ENCODE measurements around the gene CASKIN2.
"Not testable (repeated sequence)": the region's sequence is repeated elsewhere in the genome, so short reads cannot be mapped to it uniquely, and the experiment has no call there.

The CASKIN2 gene

DNA sequence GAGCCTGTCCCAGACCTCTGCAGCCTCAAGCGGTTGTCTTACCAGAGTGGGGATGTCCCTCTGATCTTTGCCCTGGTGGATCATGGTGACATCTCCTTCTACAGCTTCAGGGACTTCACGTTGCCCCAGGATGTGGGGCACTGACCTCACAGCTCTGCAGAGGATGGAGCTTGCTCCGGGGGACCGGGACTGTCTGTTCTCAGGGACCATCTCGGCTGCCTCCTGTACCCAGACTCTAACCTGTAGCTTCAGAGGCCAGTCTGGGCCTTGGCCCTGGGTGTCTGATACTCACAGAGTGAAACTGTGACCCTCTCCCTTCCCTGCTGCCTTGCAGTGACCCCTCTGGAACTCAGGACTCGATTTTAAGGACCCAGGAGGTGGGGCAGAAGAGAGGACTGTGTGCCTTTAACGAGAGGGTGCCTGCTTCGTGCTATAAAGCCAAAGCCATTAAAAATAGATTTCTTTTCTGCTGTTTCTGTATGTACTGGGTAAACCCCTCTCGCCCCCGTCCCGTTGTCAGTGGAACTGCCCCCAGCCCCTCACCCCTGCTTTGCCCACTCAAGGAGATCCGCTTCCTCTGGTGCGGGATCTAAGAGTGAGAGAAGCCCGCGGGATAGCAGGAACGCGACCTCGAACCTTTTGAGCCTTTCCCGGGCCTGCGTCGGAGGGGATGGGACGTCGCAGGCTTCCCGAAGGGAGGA is 9.1 kb upstream of the CASKIN2 start:
- DNase-seq (ENCODE audit: extremely low read depth in 1 of 2, low read depth in 1 of 2), result no peak

DNA sequence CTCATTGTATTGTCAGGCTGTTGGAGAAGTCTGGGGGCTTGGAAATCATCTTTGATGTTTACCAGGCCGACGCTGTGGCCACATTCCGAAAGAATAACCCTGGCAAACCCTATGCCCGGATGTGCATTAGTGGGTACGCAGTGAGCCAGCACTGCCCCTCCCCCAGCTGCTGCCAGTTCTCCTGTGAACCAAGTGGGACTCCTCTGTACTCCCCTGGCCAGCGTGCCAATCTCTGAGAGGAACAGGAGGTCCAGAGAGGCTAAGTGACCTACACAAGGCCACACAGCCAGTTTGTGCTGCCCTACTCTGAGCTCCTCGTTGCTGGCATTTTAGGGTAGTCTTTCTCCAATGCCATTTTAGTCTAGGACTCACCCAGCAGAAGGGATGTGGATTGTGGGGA is 8.3 kb upstream of the CASKIN2 start:
- no peak for DNase-seq (ENCODE audit: extremely low read depth in 1 of 2, low read depth in 1 of 2)

DNA sequence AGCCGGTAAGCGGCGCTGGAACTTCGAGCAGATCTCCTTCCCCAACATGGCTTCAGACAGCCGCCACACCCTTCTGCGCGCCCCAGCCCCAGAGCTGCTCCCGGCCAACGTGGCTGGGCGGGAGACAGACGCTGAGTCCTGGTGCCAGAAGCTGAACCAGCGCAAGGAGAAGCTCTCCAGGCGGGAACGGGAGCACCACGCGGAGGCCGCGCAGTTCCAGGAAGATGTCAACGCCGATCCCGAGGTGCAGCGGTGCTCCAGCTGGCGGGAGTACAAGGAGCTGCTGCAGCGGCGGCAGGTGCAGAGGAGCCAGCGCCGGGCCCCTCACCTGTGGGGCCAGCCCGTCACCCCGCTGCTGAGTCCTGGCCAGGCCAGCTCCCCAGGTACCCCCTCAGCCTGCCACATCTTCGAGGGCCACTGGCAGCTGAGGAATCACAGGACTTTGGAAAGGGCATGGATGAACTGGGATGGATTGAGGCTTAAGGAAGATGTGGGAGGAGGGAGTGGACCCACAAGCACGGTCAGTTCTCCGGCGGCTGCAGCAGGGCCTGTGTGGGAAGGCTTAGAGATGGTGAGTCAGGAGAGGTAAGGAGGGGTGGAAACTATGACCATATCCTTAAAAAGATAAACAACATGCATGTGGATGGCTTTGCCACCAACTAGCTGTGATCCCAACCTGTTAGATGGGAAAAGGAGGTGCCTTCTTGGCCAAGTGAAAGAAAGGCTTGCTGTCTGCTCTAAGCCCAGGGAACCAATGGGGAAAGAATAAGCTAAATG is 6.8 kb upstream of the CASKIN2 start:
- no peak for DNase-seq (ENCODE audit: extremely low read depth in 1 of 2, low read depth in 1 of 2)

DNA sequence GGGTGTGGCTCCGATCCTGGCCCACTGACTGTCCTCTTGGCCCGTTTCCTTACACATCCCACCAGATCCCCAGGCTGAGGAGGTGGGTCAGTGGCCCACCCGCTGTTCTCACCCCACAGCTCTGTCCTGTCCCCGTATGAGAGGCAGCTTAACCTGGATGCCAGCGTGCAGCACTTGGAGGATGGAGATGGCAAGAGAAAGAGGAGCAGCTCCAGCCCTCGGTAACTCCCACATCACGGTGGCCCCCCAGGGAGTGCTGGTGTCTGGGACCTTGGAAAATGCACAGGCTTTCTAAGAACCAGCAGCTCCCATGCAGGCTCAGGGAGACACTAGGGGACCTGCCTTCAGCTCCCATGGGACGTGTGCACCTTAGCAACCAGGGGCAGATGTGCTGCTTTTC is 6.0 kb upstream of the CASKIN2 start:
- DNase-seq (ENCODE audit: extremely low read depth in 1 of 2, low read depth in 1 of 2), result no peak

DNA sequence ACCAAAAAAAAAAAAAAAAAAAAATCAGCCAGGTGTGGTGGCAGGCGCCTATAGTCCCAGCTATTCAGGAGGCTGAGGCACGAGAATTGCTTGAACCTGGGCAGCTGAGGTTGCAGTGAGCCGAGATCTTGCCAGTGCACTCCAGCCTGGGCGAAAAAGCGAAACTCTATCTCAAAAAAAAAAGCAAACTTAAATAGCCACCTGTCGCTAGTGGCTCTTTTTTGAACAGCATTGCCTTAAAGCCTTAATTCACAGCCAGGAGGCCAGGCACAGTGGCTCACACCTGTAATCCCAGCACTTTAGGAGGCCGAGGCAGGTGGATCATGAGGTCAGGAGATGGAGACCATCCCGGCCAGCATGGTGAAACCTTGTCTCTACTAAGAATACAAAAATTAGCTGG is 5.1 kb upstream of the CASKIN2 start:
- DNase-seq (ENCODE audit: extremely low read depth in 1 of 2, low read depth in 1 of 2), result not testable (repeated sequence)

DNA sequence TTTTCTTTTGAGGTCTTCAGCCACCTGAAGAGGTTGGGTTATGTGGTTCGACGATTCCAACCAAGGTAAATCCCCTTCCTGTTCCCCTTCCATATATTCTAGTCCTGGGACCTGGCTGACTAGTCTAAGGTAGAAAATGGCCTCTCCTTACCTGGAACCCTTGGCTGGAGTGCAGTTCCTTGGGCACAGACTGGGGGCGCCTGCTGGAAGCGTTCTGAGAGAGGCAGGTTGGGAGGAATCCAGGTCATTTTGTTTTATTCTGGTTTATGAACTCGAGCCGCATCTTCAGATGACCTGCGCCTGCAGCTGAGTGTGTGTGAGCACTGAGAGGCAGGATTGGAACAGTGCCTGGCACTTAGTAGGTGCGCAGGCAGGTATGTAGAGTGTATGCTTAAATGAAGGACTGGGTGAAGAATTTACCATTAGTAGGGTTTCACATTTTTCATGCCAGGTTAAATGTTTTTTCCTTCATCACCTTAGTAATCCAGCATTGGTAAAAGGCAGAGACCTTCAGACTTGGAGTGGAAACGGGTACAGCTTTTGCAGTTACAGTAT is 3.7 kb upstream of the CASKIN2 start:
- no peak for DNase-seq (ENCODE audit: extremely low read depth in 1 of 2, low read depth in 1 of 2)

DNA sequence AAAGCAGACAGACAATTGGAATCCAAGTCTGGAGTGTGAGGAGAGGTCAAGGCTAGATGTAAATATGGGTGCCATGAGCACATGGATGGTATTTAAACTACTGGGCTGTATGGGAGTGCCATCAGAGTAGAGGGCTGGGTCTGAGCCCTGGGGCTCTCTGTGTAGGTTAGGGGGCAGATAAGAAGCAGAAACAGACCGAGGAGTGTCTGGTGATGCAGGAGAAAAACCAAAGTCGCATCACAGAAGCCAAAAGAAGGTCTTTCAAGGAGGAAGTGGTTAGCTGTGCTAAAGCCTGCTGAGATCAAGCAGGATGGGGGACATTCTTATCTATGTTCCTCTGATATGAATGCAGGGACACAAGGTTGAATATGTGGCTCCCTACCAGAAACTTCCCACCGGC is 2.9 kb upstream of the CASKIN2 start:
- DNase-seq (ENCODE audit: extremely low read depth in 1 of 2, low read depth in 1 of 2), result no peak

DNA sequence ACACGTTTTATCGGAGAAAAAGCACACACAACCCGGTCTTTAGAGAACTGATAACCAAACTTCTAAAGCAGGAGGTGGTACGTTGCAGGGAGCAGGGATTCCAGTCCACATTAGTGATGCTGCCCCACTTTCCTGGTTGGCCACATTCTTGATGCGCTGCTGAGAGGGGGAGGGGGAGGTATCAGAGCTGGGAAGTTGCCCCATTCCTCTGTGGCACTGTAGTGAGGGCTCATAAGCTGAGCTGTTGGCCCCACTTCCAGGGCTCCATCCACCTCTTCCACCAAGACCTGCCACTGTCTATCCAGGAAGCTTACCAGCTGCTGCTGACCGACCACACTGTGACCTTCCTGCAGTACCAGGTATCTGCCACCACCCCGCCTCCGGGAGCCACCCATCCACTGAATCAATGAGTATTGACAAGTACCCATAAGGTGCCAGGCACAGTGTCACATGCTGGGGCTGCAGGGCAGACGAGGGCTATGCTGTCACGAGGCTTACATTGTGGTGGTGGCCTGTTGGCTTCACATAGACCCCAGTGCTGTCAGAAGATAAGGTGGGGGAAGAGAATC is 2.0 kb upstream of the CASKIN2 start:
- peak in 1 of 2 donors; percentile 32 for DNase-seq (ENCODE audit: extremely low read depth in 1 of 2, low read depth in 1 of 2)

DNA sequence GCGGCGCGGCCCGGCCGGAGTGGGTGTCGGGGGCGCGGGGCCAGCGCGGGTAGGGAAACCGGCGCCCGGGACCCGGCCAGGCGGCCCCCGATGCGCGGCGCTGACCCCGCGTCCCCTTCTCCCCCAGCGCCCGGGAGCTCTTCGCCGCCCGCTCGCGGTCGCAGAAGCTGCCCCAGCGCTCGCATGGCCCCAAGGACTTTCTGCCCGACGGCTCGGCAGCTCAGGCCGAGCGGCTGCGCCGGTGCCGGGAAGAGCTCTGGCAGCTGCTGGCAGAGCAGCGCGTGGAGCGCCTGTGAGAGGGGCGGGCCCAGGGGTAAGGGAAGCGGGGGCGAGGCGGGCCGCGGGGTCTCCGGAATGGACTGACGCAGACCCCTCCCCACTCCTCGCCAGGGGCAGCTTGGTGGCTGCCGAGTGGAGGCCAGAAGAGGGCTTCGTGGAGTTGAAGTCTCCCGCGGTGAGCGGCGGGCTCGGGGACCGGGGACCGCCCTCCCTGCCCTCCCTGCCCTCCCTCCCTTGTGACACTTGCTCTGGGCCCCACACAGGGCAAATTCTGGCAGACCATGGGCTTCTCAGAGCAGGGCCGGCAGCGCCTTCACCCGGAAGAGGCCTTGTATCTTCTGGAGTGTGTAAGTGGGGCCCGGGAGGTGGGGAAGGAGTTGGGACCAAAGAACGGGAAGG is 1.4 kb upstream of the CASKIN2 start:
- no peak for DNase-seq (ENCODE audit: extremely low read depth in 1 of 2, low read depth in 1 of 2)

DNA sequence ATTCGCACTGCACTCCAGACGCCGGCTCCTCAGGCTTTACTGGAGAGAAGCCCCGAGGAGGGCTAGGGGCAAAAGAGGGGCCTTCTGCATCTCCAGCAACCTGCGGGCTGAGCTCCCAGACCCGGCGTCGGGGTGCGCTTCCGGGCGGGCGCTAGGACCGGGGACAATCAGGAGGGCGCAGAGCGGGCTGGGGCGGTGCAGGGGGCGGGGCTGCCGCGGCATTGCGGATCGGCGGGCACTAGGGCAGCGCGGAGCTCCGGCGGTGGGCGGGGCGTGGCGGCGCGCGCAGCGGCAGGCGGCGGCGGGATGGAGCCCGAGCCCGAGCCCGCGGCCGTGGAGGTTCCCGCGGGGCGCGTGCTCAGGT is 900 bp upstream of the CASKIN2 start, which contains the start of gene TSEN54:
TSS of gene TSEN54 (plus strand) at position 274 of the 364 bp plus-strand sequence. CDS start at position 307, 33 bp downstream.
- DNase-seq (ENCODE audit: extremely low read depth in 1 of 2, low read depth in 1 of 2), result peak; percentile 94 to 95

DNA sequence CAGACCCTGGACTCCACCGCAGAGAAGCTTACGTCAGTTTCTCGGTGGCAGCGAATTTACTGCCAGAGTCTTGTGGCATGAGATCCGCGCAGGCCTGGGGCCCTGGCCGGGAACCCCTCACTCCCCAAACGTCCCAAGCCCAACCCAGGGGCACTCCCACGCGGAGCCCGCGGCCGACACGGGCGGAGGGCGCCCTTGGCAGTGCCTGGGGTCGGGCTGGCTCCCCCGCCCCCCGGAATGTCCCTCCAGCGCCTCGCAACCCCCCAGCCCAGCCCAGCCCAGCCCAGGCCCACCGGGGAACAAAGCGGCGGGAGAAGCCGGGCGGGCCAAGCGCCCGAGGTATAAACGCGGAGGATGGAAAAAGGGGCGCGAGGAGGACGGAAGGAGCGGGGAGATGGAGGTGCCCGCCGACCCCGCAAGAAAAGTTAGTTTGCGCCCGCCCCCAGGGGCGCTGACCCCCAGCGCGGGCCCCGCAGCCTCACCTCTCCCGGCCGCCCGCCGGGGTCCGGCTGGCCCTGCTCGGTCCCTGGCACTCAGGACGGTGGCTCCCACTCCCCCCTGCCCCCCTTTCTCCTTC is 330 bp downstream of the CASKIN2 start:
- no peak for DNase-seq (ENCODE audit: extremely low read depth in 1 of 2, low read depth in 1 of 2)

DNA sequence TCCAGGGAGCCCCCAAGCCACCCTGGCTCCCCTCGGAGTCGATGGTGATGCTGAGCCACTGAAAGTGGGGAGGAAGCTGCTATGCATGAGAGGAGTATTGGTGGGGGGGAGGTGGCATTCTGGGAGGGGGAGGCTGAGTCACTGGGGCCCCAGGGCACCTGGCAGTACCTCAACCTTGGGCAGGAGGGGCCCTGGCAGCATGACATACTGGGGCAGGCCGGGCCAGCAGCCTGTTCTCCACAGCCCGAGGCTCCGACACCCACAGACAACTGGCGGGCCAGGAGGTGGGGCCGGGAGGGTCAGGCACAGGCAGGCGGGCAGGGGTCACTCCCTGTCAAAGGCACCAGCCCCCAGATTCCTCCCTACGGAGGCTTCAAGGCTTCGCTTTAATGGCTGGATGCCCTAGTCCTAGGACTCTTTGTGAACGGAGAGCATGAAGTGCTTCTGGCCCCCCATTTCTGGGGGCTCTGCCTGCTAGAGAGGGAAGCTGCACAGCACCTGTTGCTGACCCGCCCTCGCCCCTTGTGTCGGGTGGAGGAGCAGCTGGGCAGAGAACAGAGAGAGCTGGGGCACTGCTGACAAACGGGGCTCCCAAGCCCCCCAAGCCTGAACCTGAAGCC is 928 bp downstream of the CASKIN2 start:
- no peak for DNase-seq (ENCODE audit: extremely low read depth in 1 of 2, low read depth in 1 of 2)

DNA sequence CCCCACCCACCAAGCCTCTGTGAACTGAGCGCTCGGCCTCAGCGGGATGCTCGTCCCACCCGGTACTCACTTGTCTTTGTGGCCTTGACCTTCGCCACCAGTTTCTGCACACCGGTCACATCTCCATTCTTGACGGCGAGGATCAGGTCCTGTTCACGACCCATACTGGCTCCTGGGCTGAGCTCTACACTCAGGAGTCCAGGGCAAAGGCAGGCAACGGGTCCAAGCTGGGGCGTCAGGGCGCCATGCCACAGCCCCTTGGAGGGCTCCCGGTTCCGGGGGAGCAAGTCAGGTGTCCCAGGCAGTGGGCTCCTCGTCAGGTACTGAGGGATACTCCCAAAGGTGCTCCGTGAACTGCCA is 1.7 kb downstream of the CASKIN2 start:
- no peak for DNase-seq (ENCODE audit: extremely low read depth in 1 of 2, low read depth in 1 of 2)

DNA sequence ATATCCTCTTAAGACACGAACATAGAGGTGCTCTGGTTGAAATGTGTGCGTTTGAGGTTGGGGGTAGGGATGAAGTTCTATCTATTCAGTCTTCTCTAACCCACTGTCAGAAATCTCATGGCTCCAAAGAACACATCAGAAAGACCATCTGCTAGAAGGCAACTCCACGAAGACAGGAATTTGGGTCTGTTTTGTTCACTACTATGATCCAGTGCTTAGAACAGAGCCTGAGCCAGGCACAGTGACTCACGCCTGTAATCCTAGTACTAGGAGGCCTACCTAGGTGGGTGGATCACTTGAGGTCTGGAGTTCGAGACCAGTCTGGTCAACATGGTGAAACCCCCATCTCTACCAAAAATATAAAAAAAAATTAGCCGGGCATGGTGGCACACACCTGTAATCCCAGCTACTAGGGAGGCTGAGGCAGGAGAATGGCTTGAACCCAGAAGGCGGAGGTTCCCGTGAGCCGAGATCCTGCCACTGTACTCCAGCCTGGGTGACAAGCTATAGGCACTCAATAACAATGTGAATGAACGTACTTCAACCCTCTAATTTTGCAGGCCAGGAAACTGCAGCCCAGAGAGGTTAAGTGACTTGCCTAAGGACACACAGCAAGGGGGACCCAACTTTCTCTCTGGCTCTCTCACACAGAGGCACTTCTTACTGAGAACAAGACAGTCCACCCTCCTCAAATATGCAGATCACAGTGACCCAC is 2.3 kb downstream of the CASKIN2 start:
- DNase-seq (ENCODE audit: extremely low read depth in 1 of 2, low read depth in 1 of 2), result no peak

DNA sequence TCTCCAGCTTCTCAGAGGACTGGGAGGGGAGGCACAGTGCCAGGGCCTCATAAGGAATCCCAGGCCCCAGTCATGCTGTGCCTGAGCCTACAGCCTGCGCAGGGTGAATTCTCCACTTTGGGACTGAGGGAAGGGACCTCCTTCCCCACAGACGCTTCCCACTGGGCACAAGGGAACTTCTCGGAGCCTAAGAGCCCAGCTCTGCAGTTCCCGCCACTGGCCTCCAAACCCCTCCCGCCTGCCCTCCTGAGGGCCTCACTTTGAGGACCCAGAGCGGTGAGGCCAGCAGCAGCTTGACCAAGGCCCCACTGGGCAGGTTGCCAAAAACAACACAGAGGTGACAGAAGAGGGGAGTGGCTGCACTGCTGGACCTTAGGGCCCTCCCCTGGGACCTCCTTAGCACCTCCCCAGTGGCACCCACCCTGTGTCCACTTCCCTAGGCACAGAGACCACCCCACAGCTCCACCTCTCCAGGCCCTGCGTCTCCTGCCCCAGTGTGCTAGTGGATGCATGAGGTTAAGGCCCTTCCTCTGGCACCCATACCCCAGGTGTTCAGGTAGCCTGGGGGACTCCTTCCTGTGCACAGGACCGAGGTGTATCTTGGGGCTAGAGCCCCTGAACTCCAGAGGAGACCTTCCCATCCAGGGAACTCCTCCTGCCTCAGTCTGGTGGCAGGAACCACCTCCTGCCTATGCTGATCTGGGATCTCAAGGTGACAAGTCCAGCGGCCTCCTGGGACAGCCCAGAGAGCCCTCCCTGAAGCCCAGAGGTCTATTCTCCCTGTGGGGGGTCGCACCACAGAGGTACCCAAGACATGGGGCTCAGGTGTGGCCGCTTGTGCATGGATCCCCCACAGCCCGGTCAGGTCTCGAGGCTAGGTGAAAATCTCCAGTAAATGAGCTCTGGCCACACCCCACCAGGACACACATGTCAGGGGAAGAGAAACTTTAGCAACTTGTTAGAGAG is 3.4 kb downstream of the CASKIN2 start:
- no peak for DNase-seq (ENCODE audit: extremely low read depth in 1 of 2, low read depth in 1 of 2)

DNA sequence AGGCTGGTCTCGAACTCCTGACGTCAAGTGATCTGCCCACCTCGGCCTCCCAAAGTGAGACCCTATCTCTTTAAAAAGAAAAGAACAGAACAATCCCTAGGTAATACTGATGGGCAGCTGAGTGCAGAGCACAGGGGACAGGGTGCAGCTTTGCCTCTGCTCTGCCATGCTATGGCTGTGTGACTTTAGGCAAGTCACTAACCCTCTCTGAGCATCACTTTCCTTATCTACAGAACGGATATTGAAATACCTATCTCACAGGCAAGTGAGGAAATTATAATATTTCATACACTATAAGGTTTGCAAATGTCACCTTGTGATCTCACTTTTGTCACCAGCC is 4.1 kb downstream of the CASKIN2 start:
- DNase-seq (ENCODE audit: extremely low read depth in 1 of 2, low read depth in 1 of 2), result no peak

DNA sequence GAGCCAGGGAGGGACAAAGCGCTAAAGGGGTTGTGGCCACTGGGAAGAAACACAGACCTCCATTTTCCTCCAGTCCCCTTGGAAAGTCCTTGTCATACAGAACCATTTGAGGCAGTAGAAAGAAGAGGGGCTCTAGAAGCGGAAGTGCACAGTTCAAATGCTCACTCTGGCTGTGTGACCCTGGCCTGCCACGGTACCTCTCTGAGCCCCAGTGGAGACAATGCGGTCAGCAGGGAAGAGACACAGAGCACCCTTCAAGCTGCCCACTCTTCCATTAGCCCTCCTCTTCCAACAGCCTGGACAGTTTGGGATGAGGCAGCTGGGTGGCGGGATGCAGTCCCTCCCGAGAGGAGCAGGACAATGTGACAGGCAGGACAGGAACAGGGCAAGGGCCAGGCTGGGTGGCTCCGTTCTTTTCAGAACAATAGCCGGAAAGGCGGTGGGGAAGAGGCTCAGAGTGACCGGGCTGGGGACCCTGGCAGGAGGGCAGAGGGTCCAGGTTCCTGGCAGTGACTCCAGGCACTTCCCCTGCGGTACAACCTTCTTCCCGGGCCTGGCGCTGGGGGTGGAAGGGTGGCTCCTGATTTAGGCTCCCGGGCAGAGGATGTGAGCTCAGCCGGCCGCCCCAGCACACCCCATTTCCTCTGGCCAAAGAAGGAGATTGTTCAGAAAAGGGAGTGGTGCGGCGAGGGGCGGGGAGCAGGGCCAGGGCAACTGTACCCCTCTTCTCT is 5.6 kb downstream of the CASKIN2 start:
- no peak for DNase-seq (ENCODE audit: extremely low read depth in 1 of 2, low read depth in 1 of 2)

DNA sequence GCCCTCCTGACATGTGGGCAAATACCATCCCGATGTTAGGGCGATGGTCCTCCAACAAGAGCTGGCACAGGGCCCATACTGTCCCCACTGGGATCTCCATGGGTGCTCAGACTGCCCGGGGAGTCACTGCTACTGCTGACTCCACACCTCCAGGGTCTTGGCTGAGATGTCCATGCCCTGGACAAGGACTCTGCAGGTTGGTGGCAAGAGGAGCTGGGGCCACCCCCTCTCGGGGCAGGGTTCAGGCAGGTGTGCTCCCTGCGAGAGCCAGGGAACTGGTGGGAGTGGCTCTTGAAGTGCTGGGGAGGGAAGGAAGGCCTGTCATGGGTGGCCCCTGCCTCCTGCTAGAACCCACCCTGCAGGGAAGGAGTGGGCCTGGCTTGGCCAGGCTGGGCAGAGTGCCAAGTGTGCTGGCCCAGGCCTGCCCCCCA is 6.4 kb downstream of the CASKIN2 start:
- DNase-seq (ENCODE audit: extremely low read depth in 1 of 2, low read depth in 1 of 2), result no peak

Measured in stimulated activated CD8-positive, alpha-beta memory T cell treated with anti-CD3 and anti-CD28 coated beads, Interleukin-7, amount 100 ng/mL, for 48 hours (primary cell).